GM12892 (cell line): Measurements from ENCODE around the gene ELN.

Source experiments
- POLR2A ChIP-seq: IDR thresholded peaks from 2 replicates; pipeline ENCODE4 v1.6.1; 2011; ENCODE audit warnings: low read depth, low read length, control low read depth
- POLR2AphosphoS5 ChIP-seq: IDR thresholded peaks from 2 replicates; pipeline ENCODE4 v1.6.1; 2011; ENCODE audit warnings: low read depth, low read length, control low read depth

GRCh38 chr7:74003621-74004020 lies 24.4 kb upstream of the ELN start:
- TF ChIP-seq POLR2A (no peak), POLR2AphosphoS5 (no peak)
